ENCODE data around the gene LRP2. TPM values are rescaled to one million over a fixed set of nuclear protein-coding genes. Genes with fewer than 3 reads are reported as not detected.

LRP2 gene
- total and polyA plus RNA-seq, 10 of the 15 experiments (the other 5 are each of a cell fraction or from before 2014, with no cell fraction given) = 0.01 to 0.19 (median 0.06) TPM; not detected in 5

- Histone ChIP-seq H3K36me3 (ENCODE audit: control insufficient read depth in 2 of 2, insufficient read depth in 2 of 2, low read length in 1 of 2) (no peaks in the 10 kb centered on the region), H3K9me3 (replicated peaks; ENCODE audit: control insufficient read depth, insufficient read depth, low read length) (no peaks in the 10 kb centered on the region), H3K9ac (ENCODE audit: control insufficient read depth, insufficient read depth, low read length) (no peak overlapping the region), H3K79me2 (ENCODE audit: control insufficient read depth, insufficient read depth, low read length) (no peaks in the 10 kb centered on the region), H4K20me1 (ENCODE audit: control insufficient read depth, insufficient read depth) (no peaks in the 10 kb centered on the region), H3K4me1 (ENCODE audit: control insufficient read depth, insufficient read depth, low read length) (no peaks in the 10 kb centered on the region), H3K27ac (ENCODE audit: control insufficient read depth, insufficient read depth) (no peak overlapping the region), H3K27me3 (replicated peaks in 1 of 2; ENCODE audit: control insufficient read depth in 2 of 2, insufficient read depth in 2 of 2, low read length in 1 of 2) (no peaks in the 10 kb centered on the region), H2AFZ (ENCODE audit: control insufficient read depth, low read depth, low read length) (no peak overlapping the region), H3K4me3 (no peak overlapping the region), H3K4me2 (ENCODE audit: control insufficient read depth, insufficient read depth) (no peak overlapping the region)
- ChIA-PET RAD21 (ENCODE audit: unreplicated experiment) (no interaction called here), CTCF (interaction anchor here (1.2 to 7.5 kb wide), 2 partner anchors 12 to 35 kb away, joined by 5 to 105 read pairs; no protein-coding TSS in a partner anchor), POLR2A (no interaction called here), SMC1A (ENCODE audit: uncharacterized antibody, unreplicated experiment) (interaction anchor here (0.6 kb wide), 1 partner anchor 101 kb away, joined by 3 read pairs; no protein-coding TSS in a partner anchor)
- 0% methylated on average over 3 of the region's 3 CpGs for WGBS (ENCODE audit: insufficient coverage, insufficient replicate concordance, low lambda C conversion rate, missing lambda C conversion rate)
- in situ Hi-C loops (cut with MboI) = no loop called here
- FAIRE-seq = no peak
- BruUV-seq (replicated peaks) = no TSS peak
- no peak for DNase-seq (ENCODE audit: low read depth, low spot score)
- intact Hi-C loops (cut with micrococcal nuclease; ENCODE audit: unreplicated experiment) = loop anchor here (10.0 kb wide), 1 partner anchor 251 kb away; no protein-coding TSS in a partner anchor
- peak; percentile 38; the same call in 2 of the 3 replicates for ATAC-seq
- TF ChIP-seq TARDBP (IDR thresholded peaks at IDR 0.05; ENCODE audit: borderline replicate concordance) (no peak), PRDM15 (CRISPR knock-in tag; IDR thresholded peaks at IDR 0.05) (no peak)
Measured at GRCh38 chr2:169143998-169144397, 218.3 kb downstream of the LRP2 start.

All from GM12878 (cell line).